ENCODE measurements around the gene DCN. TPM values are rescaled to one million over a fixed set of nuclear protein-coding genes. Genes with fewer than 3 reads are reported as not detected.

The DCN gene
- total RNA-seq, 1 experiment from 2014 or later, result 0.95 TPM

DNA sequence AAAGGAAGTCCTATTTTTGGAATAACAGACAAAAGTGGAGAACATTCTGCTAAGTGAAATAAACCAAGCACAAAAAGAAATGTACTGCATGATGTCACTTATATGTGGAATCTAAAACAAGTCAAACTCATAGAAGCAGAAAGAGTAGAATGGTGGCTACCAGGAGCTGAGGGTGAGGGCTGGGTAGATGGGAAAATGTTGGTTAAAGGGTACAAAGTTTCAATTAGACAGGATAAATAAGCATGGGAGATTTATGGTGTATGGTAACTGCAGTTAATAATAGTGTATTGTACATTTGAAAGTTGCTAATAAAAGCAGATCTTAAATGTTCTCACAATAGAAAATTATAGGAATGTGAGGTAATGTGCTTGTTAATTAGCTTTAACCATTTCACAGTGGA, 84.2 kb downstream of the DCN start:
- Histone ChIP-seq H3K27me3 (replicated peaks; ENCODE audit: control insufficient read depth, insufficient read depth, low read length) (no peaks in the 10 kb centered on the region), H3K4me1 (peaks cover 16% of the 10 kb centered on the region), H3K9me3 (peaks cover 10% of the 10 kb centered on the region; the same call in 1 of the 2 replicates), H3K36me3 (ENCODE audit: control insufficient read depth, insufficient read depth, low read length) (no peaks in the 10 kb centered on the region), H3K4me3 (ENCODE audit: low read depth, low read length) (no peak overlapping the region)
- Mint-ChIP-seq H3K27ac (ENCODE audit: unreplicated experiment) (no peak overlapping the region), H3K9me3 (ENCODE audit: unreplicated experiment) (peaks cover 22% of the 10 kb centered on the region), H3K4me3 (ENCODE audit: unreplicated experiment) (no peak overlapping the region), H3K4me1 (ENCODE audit: low read depth, unreplicated experiment) (peaks cover 11% of the 10 kb centered on the region), H3K36me3 (ENCODE audit: insufficient read depth, unreplicated experiment) (no peaks in the 10 kb centered on the region), H3K27me3 (ENCODE audit: insufficient read depth, unreplicated experiment) (no peaks in the 10 kb centered on the region)
- intact Hi-C loops (cut with micrococcal nuclease; ENCODE audit: unreplicated experiment), result no loop called here
- BruUV-seq (replicated peaks), result no TSS peak
- POLR2A ChIA-PET, result no interaction called here
- no peak for DNase-seq
- TF ChIP-seq, protein P1, sequence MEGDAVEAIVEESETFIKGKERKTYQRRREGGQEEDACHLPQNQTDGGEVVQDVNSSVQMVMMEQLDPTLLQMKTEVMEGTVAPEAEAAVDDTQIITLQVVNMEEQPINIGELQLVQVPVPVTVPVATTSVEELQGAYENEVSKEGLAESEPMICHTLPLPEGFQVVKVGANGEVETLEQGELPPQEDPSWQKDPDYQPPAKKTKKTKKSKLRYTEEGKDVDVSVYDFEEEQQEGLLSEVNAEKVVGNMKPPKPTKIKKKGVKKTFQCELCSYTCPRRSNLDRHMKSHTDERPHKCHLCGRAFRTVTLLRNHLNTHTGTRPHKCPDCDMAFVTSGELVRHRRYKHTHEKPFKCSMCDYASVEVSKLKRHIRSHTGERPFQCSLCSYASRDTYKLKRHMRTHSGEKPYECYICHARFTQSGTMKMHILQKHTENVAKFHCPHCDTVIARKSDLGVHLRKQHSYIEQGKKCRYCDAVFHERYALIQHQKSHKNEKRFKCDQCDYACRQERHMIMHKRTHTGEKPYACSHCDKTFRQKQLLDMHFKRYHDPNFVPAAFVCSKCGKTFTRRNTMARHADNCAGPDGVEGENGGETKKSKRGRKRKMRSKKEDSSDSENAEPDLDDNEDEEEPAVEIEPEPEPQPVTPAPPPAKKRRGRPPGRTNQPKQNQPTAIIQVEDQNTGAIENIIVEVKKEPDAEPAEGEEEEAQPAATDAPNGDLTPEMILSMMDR (IDR thresholded peaks at IDR 0.05; ENCODE audit: insufficient read depth in 1 of 2, low read depth in 1 of 2, low read length in 1 of 2, severe bottlenecking in 1 of 2, unreplicated experiment in 1 of 2), result no peak
- CTCF ChIA-PET, result no interaction called here

- no peaks in the 10 kb centered on the region for H3K27me3 ChIP-seq (replicated peaks; ENCODE audit: control insufficient read depth, insufficient read depth, low read length)
- no peak overlapping the region for H3K4me3 Mint-ChIP-seq (ENCODE audit: unreplicated experiment)
- H3K27ac Mint-ChIP-seq (ENCODE audit: unreplicated experiment), result no peak overlapping the region
- no TSS peak for BruUV-seq (replicated peaks)
- peaks cover 16% of the 10 kb centered on the region for H3K4me1 ChIP-seq
- TF ChIP-seq, protein P1 (IDR thresholded peaks at IDR 0.05; ENCODE audit: insufficient read depth in 1 of 2, low read depth in 1 of 2, low read length in 1 of 2, severe bottlenecking in 1 of 2, unreplicated experiment in 1 of 2), result no peak
- peaks cover 36% of the 10 kb centered on the region for H3K9me3 Mint-ChIP-seq (ENCODE audit: unreplicated experiment)
- no peaks in the 10 kb centered on the region for H3K27me3 Mint-ChIP-seq (ENCODE audit: insufficient read depth, unreplicated experiment)
- H3K4me3 ChIP-seq (ENCODE audit: low read depth, low read length), result no peak overlapping the region
- ChIA-PET POLR2A (no interaction called here), CTCF (no interaction called here)
- H3K36me3 ChIP-seq (ENCODE audit: control insufficient read depth, insufficient read depth, low read length), result no peaks in the 10 kb centered on the region
- H3K9me3 ChIP-seq, result peaks cover 10% of the 10 kb centered on the region; the same call in 1 of the 2 replicates
- H3K36me3 Mint-ChIP-seq (ENCODE audit: insufficient read depth, unreplicated experiment), result no peaks in the 10 kb centered on the region
- intact Hi-C loops (cut with micrococcal nuclease; ENCODE audit: unreplicated experiment), result no loop called here
- H3K4me1 Mint-ChIP-seq (ENCODE audit: low read depth, unreplicated experiment), result peaks cover 10% of the 10 kb centered on the region
- DNase-seq, result no peak
Observed at GRCh38 chr12:91094957-91095356, 87.7 kb downstream of the DCN start.

DNA sequence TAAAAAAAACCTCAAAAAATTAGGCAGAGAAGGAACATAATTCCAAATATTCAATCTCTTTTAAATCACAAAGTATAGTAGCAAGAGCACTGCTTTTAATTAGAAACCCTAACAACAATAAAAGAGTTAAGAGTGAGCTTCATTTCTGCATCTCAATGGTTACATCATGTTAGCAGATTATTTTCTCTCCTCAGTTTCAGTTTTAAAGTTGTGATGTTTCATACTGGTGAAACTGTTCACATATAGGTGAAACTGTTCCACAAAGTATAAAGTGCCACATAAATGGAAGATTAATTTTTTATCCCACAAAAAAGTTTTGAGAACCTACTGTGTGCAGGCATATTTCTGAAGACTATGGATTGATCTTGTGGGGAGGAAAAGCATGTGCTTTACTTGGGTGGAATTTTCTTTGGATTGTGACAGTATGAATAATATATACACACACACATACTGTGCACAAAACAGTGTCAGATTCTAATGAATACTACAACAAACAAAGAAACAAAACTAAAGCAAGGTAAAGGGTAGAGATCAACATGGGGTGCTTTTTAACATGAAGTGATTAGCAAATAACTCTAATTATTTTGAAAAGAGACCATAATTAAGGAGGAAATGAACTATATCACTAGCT, 88.5 kb downstream of the DCN start:
- CTCF ChIA-PET, result no interaction called here

More for the DNA sequence above, 88.5 kb downstream of the DCN start:
- no peaks in the 10 kb centered on the region for H3K36me3 Mint-ChIP-seq (ENCODE audit: insufficient read depth, unreplicated experiment)
- no peak overlapping the region for H3K4me3 Mint-ChIP-seq (ENCODE audit: unreplicated experiment)
- no peaks in the 10 kb centered on the region for H3K36me3 ChIP-seq (ENCODE audit: control insufficient read depth, insufficient read depth, low read length)
- no TSS peak for BruUV-seq (replicated peaks)
- peaks cover 8% of the 10 kb centered on the region for H3K4me1 ChIP-seq
- no peaks in the 10 kb centered on the region for H3K27me3 ChIP-seq (replicated peaks; ENCODE audit: control insufficient read depth, insufficient read depth, low read length)
- H3K9me3 ChIP-seq, result peaks cover 10% of the 10 kb centered on the region; the same call in 1 of the 2 replicates
- H3K4me3 ChIP-seq (ENCODE audit: low read depth, low read length), result no peak overlapping the region
- TF ChIP-seq, protein P1 (IDR thresholded peaks at IDR 0.05; ENCODE audit: insufficient read depth in 1 of 2, low read depth in 1 of 2, low read length in 1 of 2, severe bottlenecking in 1 of 2, unreplicated experiment in 1 of 2), result no peak
- no peaks in the 10 kb centered on the region for H3K27me3 Mint-ChIP-seq (ENCODE audit: insufficient read depth, unreplicated experiment)
- H3K4me1 Mint-ChIP-seq (ENCODE audit: low read depth, unreplicated experiment), result peaks cover 1% of the 10 kb centered on the region
- intact Hi-C loops (cut with micrococcal nuclease; ENCODE audit: unreplicated experiment), result no loop called here
- POLR2A ChIA-PET, result no interaction called here
- no peak for DNase-seq
- peaks cover 44% of the 10 kb centered on the region for H3K9me3 Mint-ChIP-seq (ENCODE audit: unreplicated experiment)
- no peak overlapping the region for H3K27ac Mint-ChIP-seq (ENCODE audit: unreplicated experiment)

Data from Caco-2 (cell line).